Esophagus muscularis mucosa (tissue), 4 donors: ENCODE measurements around the gene USP15. TPM values are rescaled to one million over a fixed set of nuclear protein-coding genes. Genes with fewer than 3 reads are reported as not detected.

Experiments used
- DNase-seq: peaks from one replicate; pipeline ENCODE4 v3.0.0-alpha.2; 2017; ENCODE audit errors: extremely low spot score
- H3K27ac ChIP-seq, 4 donors: fragments of 200-600 bp; sonication (generic); replicated peaks in 1 of 4; 1 replicate in 3 of 4; 2 replicates in 1 of 4; pipeline ENCODE4 v1.5.1; 2016 to 2019; ENCODE audit warnings: mild to moderate bottlenecking in 1 of 4
- H3K27me3 ChIP-seq, 4 donors: fragments of 200-600 bp; sonication (generic); one replicate each; pipeline versions ENCODE4 v1.5.1 to v1.6.0; 2016 to 2019
- H3K36me3 ChIP-seq, 4 donors: fragments of 200-600 bp; sonication (generic); one replicate each; pipeline ENCODE4 v1.5.1; 2016 to 2019
- H3K4me1 ChIP-seq, 4 donors: fragments of 200-600 bp; sonication (generic); one replicate each; pipeline ENCODE4 v1.5.1; 2016 to 2019
- H3K4me3 ChIP-seq, 4 donors: fragments of 200-600 bp; sonication (generic); 1 replicate in 2 of 4; 2 replicates in 2 of 4; pipeline ENCODE4 v1.5.1; 2016 to 2019; ENCODE audit warnings: mild to moderate bottlenecking in 4 of 4, moderate library complexity in 1 of 4
- H3K9me3 ChIP-seq, 4 donors: fragments of 200-600 bp; sonication (generic); 1 replicate in 3 of 4; 2 replicates in 1 of 4; pipeline ENCODE4 v1.5.1; 2016 to 2019
- CTCF ChIP-seq, 3 experiments: fragments of 200-600 bp in 2 of 3; fragments of 450-650 bp in 1 of 3; sonication (generic) in 2 of 3; IDR thresholded peaks; one replicate each; pipeline ENCODE4 v1.5.1; 2017 to 2019; ENCODE audit warnings: antibody characterized with exemption in 3 of 3, mild to moderate bottlenecking in 2 of 3, moderate library complexity in 1 of 3
- EP300 ChIP-seq: sonication (generic); formaldehyde crosslinking; IDR thresholded peaks from one replicate; pipeline ENCODE4 v1.6.1; 2017; ENCODE audit warnings: antibody characterized with exemption
- POLR2A ChIP-seq: fragments of 450-650 bp; IDR thresholded peaks from one replicate; pipeline ENCODE4 v1.6.1; 2017; ENCODE audit warnings: antibody characterized with exemption, moderate library complexity, mild to moderate bottlenecking, low read depth
- POLR2AphosphoS5 ChIP-seq, 2 donors: sonication (generic); formaldehyde crosslinking; IDR thresholded peaks; one replicate each; pipeline ENCODE4 v1.6.1; 2017; ENCODE audit warnings: antibody characterized with exemption in 2 of 2
- WGBS: methylation state at CpG from one replicate; pipeline ENCODE4 v1.1.5; 2018; 5-methylcytosine and 5-hydroxymethylcytosine counted together
- intact Hi-C: fragments of 100-400 bp; cut with DNase I; formaldehyde crosslinking; loops from one replicate; pipeline ENCODE4 v1.15.1; 2023
- total RNA-seq, 4 donors: library from RNA; depleted of rRNA; stranded (reverse); fragments of >200 nt; gene quantifications; one replicate each; pipeline versions ENCODE4 v1.1.0 to v1.2.1, GENCODE V29; 2016

The USP15 gene
- total RNA-seq, 4 donors from 2014 or later = 38.0 to 78.5 (median 49.9) TPM

- Histone ChIP-seq H3K4me1 (no peaks in the 10 kb centered on the region), H3K27ac (no peak overlapping the region), H3K9me3 (no peaks in the 10 kb centered on the region), H3K36me3 (peaks cover 0 to 73% (median 35%) of the 10 kb centered on the region in 4 donors), H3K27me3 (no peaks in the 10 kb centered on the region), H3K4me3 (no peak overlapping the region)
- TF ChIP-seq POLR2AphosphoS5 (IDR thresholded peaks at IDR 0.05) (no peak), EP300 (no peak), CTCF (IDR thresholded peaks at IDR 0.05) (no peak), POLR2A (no peak)
- DNase-seq = no peak
- intact Hi-C loops = no loop called here
Measured at GRCh38 chr12:62403031-62403430, 142.8 kb downstream of the USP15 start.

GRCh38 chr12:62407587-62407986 is 147.4 kb downstream of the USP15 start:
- H3K36me3 ChIP-seq = peaks cover 0 to 48% (median 21%) of the 10 kb centered on the region in 4 donors
- no peaks in the 10 kb centered on the region for H3K27me3 ChIP-seq
- H3K9me3 ChIP-seq = no peaks in the 10 kb centered on the region
- no peak overlapping the region for H3K4me3 ChIP-seq
- intact Hi-C loops = no loop called here
- H3K4me1 ChIP-seq = no peaks in the 10 kb centered on the region
- 93% methylated on average over 1 of the region's 1 CpG for WGBS
- no peak for TF ChIP-seq CTCF (IDR thresholded peaks at IDR 0.05)
- no peak for TF ChIP-seq POLR2AphosphoS5 (IDR thresholded peaks at IDR 0.05)
- no peak for TF ChIP-seq EP300
- TF ChIP-seq POLR2A = no peak
- DNase-seq = no peak
- no peak overlapping the region for H3K27ac ChIP-seq

GRCh38 chr12:62409068-62409467 is 148.9 kb downstream of the USP15 start:
- WGBS = 80% methylated on average over 3 of the region's 3 CpGs
- TF ChIP-seq EP300 (no peak), CTCF (IDR thresholded peaks at IDR 0.05) (no peak), POLR2AphosphoS5 (IDR thresholded peaks at IDR 0.05) (no peak), POLR2A (no peak)
- intact Hi-C loops = no loop called here

GRCh38 chr12:62414180-62414579 is 154.0 kb downstream of the USP15 start:
- Histone ChIP-seq H3K36me3 (no peaks in the 10 kb centered on the region), H3K27ac (no peak overlapping the region), H3K4me1 (no peaks in the 10 kb centered on the region), H3K9me3 (no peaks in the 10 kb centered on the region), H3K4me3 (no peak overlapping the region), H3K27me3 (no peaks in the 10 kb centered on the region)
- DNase-seq = no peak
- intact Hi-C loops = no loop called here
- 100% methylated on average over 2 of the region's 2 CpGs for WGBS
- TF ChIP-seq EP300 = no peak
- no peak for TF ChIP-seq CTCF (IDR thresholded peaks at IDR 0.05)
- no peak for TF ChIP-seq POLR2AphosphoS5 (IDR thresholded peaks at IDR 0.05)
- no peak for TF ChIP-seq POLR2A

More at GRCh38 chr12:62409068-62409467, 148.9 kb downstream of the USP15 start:
- Histone ChIP-seq H3K27ac (no peak overlapping the region), H3K9me3 (no peaks in the 10 kb centered on the region), H3K27me3 (no peaks in the 10 kb centered on the region), H3K4me3 (no peak overlapping the region), H3K36me3 (peaks cover 0 to 33% (median 11%) of the 10 kb centered on the region in 4 donors), H3K4me1 (no peaks in the 10 kb centered on the region)
- DNase-seq = no peak

- peaks cover 0 to 28% (median 13%) of the 10 kb centered on the region in 4 donors for H3K9me3 ChIP-seq
- no peaks in the 10 kb centered on the region for H3K36me3 ChIP-seq
- peaks cover 0 to 14% (median 0%) of the 10 kb centered on the region in 4 donors for H3K27me3 ChIP-seq
- H3K27ac ChIP-seq = no peak overlapping the region
- TF ChIP-seq POLR2AphosphoS5 (IDR thresholded peaks at IDR 0.05) = no peak
- no peak for TF ChIP-seq POLR2A
- no peak for TF ChIP-seq EP300
- no peak for TF ChIP-seq CTCF (IDR thresholded peaks at IDR 0.05)
- 84% methylated on average over 3 of the region's 3 CpGs for WGBS
- H3K4me1 ChIP-seq = no peaks in the 10 kb centered on the region
- intact Hi-C loops = no loop called here
- DNase-seq = no peak
- no peak overlapping the region for H3K4me3 ChIP-seq
Measured at GRCh38 chr12:62426089-62426488, 165.9 kb downstream of the USP15 start.
